SK-N-SH (cell line): ENCODE measurements around the gene OMP. TPM values are rescaled to one million over a fixed set of nuclear protein-coding genes. Genes with fewer than 3 reads are reported as not detected.

ENCODE experiments used
- CTCF ChIA-PET: fragments of 300-600, 350-600 bp; formaldehyde crosslinking; extraction: SDS; loops from one replicate; lab custom pipeline; 2021; lab: Yijun Ruan, JAX
- POLR2A ChIA-PET: fragments of 350-600 bp; sonication (Branson Sonifier 250); formaldehyde crosslinking; extraction: SDS; loops from one replicate; lab custom pipeline; 2020; ENCODE audit warnings: antibody characterized with exemption, inconsistent platforms; lab: Yijun Ruan, JAX
- DNase-seq: peaks from one replicate; pipeline ENCODE4 v3.0.0; 2012
- H2AFZ ChIP-seq: fragments of 200-600 bp; sonication (generic); 2 replicates; pipeline ENCODE4 v1.8.1; 2016; ENCODE audit warnings: antibody characterized with exemption, mild to moderate bottlenecking, low read depth
- H3F3A ChIP-seq: fragments of 200-600 bp; sonication (generic); replicated peaks from 2 replicates; pipeline ENCODE3; 2016; ENCODE audit warnings: antibody characterized with exemption, mild to moderate bottlenecking; ENCODE audit not compliant: insufficient read depth
- H3K27ac ChIP-seq, 2 experiments: fragments of 200-500 bp in 1 of 2; fragments of 200-600 bp in 1 of 2; sonication (Bioruptor generic) in 1 of 2; sonication (generic), shearing (Covaris generic) in 1 of 2; 2 replicates each; pipeline versions ENCODE4 v1.5.1 to v1.6.1; 2014 to 2016; ENCODE audit warnings: low read depth in 2 of 2, inconsistent platforms in 1 of 2, low read length in 1 of 2, mild to moderate bottlenecking in 1 of 2, mixed read lengths in 1 of 2
- H3K27me3 ChIP-seq: fragments of 200-600 bp; sonication (generic), shearing (Covaris generic); 2 replicates; pipeline ENCODE4 v1.6.1; 2016; ENCODE audit warnings: mixed run types; ENCODE audit not compliant: insufficient read depth
- H3K36me3 ChIP-seq, 2 experiments: fragments of 200-500 bp in 1 of 2; fragments of 200-600 bp in 1 of 2; sonication (Bioruptor generic) in 1 of 2; sonication (generic) in 1 of 2; replicated peaks in 1 of 2; 2 replicates each; pipeline versions ENCODE3 to v1.5.1; 2014 to 2016; ENCODE audit warnings: low read length in 1 of 2, mild to moderate bottlenecking in 1 of 2; ENCODE audit not compliant: insufficient read depth in 2 of 2, control insufficient read depth in 1 of 2
- H3K4me1 ChIP-seq, 2 experiments: fragments of 200-500 bp in 1 of 2; fragments of 200-600 bp in 1 of 2; sonication (Bioruptor generic) in 1 of 2; sonication (generic), shearing (Covaris generic) in 1 of 2; 2 replicates each; pipeline versions ENCODE4 v1.5.1 to v1.6.1; 2014 to 2016; ENCODE audit warnings: low read depth in 1 of 2, low read length in 1 of 2, mixed run types in 1 of 2; ENCODE audit not compliant: insufficient read depth in 2 of 2, control insufficient read depth in 1 of 2
- H3K4me2 ChIP-seq: fragments of 200-600 bp; sonication (generic), shearing (Covaris generic); 2 replicates; pipeline ENCODE4 v1.6.1; 2017; ENCODE audit warnings: mixed run types
- H3K4me3 ChIP-seq, 2 experiments: fragments of 200-500 bp in 1 of 2; fragments of 200-600 bp in 1 of 2; sonication (Bioruptor generic) in 1 of 2; sonication (generic), shearing (Covaris generic) in 1 of 2; 2 replicates each; pipeline versions ENCODE4 v1.5.1 to v1.8.1; 2014 to 2016; ENCODE audit warnings: low read depth in 2 of 2, inconsistent platforms in 1 of 2, low read length in 1 of 2, mild to moderate bottlenecking in 1 of 2, mixed read lengths in 1 of 2, moderate library complexity in 1 of 2
- H3K79me2 ChIP-seq: fragments of 200-600 bp; sonication (generic); 2 replicates; pipeline ENCODE4 v1.8.1; 2017; ENCODE audit warnings: mild to moderate bottlenecking; ENCODE audit not compliant: insufficient read depth
- H3K9ac ChIP-seq: fragments of 200-600 bp; sonication (generic); 2 replicates; pipeline ENCODE4 v1.6.1; 2017; ENCODE audit warnings: mixed run types
- H3K9me2 ChIP-seq: fragments of 200-600 bp; sonication (generic); 2 replicates; pipeline ENCODE4 v1.6.1; 2017; ENCODE audit warnings: mixed run types
- H3K9me3 ChIP-seq: fragments of 200-600 bp; sonication (generic); 2 replicates; pipeline ENCODE4 v1.6.1; 2017; ENCODE audit warnings: mixed run types, mild to moderate bottlenecking, moderate library complexity
- H4K20me1 ChIP-seq: fragments of 200-600 bp; sonication (generic); 2 replicates; pipeline ENCODE4 v1.6.1; 2017; ENCODE audit warnings: mild to moderate bottlenecking, mixed run types; ENCODE audit not compliant: insufficient read depth
- CHD2 ChIP-seq: fragments of 150-350 bp; IDR thresholded peaks from 2 replicates; pipeline ENCODE4 v1.6.1; 2018; ENCODE audit warnings: low read length; ENCODE audit not compliant: partially characterized antibody
- CTCF ChIP-seq: fragments of 200-600 bp; sonication (generic); IDR thresholded peaks from 2 replicates; pipeline ENCODE4 v1.6.1; 2017; ENCODE audit warnings: antibody characterized with exemption, mild to moderate bottlenecking, moderate library complexity
- ELF1 ChIP-seq: IDR thresholded peaks from 2 replicates; pipeline ENCODE4 v1.4.0; 2012
- EZH2phosphoT487 ChIP-seq: fragments of 200-600 bp; sonication (generic); IDR thresholded peaks from 2 replicates; pipeline ENCODE4 v1.6.1; 2017; ENCODE audit warnings: low read depth, mixed run types, mild to moderate bottlenecking, antibody characterized with exemption, moderate library complexity, borderline replicate concordance
- FOSL2 ChIP-seq: IDR thresholded peaks from 2 replicates; pipeline ENCODE4 v1.4.0; 2012; ENCODE audit warnings: low read depth, mild to moderate bottlenecking, moderate library complexity, borderline replicate concordance
- FOXJ3 ChIP-seq: sonication (generic); formaldehyde crosslinking; IDR thresholded peaks from 2 replicates; pipeline ENCODE4 v1.5.1; 2020; ENCODE audit warnings: mild to moderate bottlenecking, missing genetic modification reagents
- GABPA ChIP-seq: IDR thresholded peaks from 2 replicates; pipeline ENCODE4 v1.4.0; 2012; ENCODE audit warnings: low read depth, mild to moderate bottlenecking
- JUND ChIP-seq: IDR thresholded peaks from 2 replicates; pipeline ENCODE4 v1.4.0; 2012
- MEF2A ChIP-seq: IDR thresholded peaks from 2 replicates; pipeline ENCODE4 v1.4.0; 2012; ENCODE audit warnings: low read depth, borderline replicate concordance
- MXI1 ChIP-seq: IDR thresholded peaks from 2 replicates; pipeline ENCODE4 v1.6.1; 2012; ENCODE audit warnings: mild to moderate bottlenecking, low read depth, low read length, improper control_type of control experiment
- RAD21 ChIP-seq: IDR thresholded peaks from 2 replicates; pipeline ENCODE4 v1.6.1; 2012; ENCODE audit warnings: mild to moderate bottlenecking, low read length
- RCOR1 ChIP-seq: fragments of 150-350 bp; IDR thresholded peaks from 2 replicates; pipeline ENCODE4 v1.6.1; 2017; ENCODE audit warnings: antibody characterized with exemption, low read length
- RFX5 ChIP-seq: IDR thresholded peaks from 2 replicates; pipeline ENCODE4 v1.6.1; 2012; ENCODE audit warnings: mild to moderate bottlenecking, improper control_type of control experiment, low read length
- RXRA ChIP-seq: IDR thresholded peaks from 2 replicates; pipeline ENCODE4 v1.4.0; 2012; ENCODE audit warnings: low read depth, mild to moderate bottlenecking, borderline replicate concordance
- SMC3 ChIP-seq: IDR thresholded peaks from 2 replicates; pipeline ENCODE4 v1.6.1; 2012; ENCODE audit warnings: low read depth, low read length, improper control_type of control experiment
- TEAD4 ChIP-seq: IDR thresholded peaks from 2 replicates; pipeline ENCODE4 v1.4.0; 2012; ENCODE audit warnings: mild to moderate bottlenecking, borderline replicate concordance; ENCODE audit not compliant: insufficient read depth
- USF1 ChIP-seq: IDR thresholded peaks from 2 replicates; pipeline ENCODE4 v1.4.0; 2012; ENCODE audit warnings: low read depth, borderline replicate concordance
- USF2 ChIP-seq: fragments of 150-350 bp; IDR thresholded peaks from 2 replicates; pipeline ENCODE4 v1.6.1; 2017; ENCODE audit warnings: antibody characterized with exemption, low read length, low read depth, borderline replicate concordance
- WGBS: methylation state at CpG from one replicate; pipeline ENCODE4 v1.1.6; 2017; ENCODE audit warnings: low lambda C conversion rate; 5-methylcytosine and 5-hydroxymethylcytosine counted together
- polyA plus RNA-seq, 3 experiments: library from polyadenylated mRNA; depleted of rRNA; stranded (reverse); fragments of >200 nt; gene quantifications; 2 replicates each; pipeline ENCODE4 v1.2.3, GENCODE V29; 2012

OMP gene
- polyA plus RNA-seq, 1 of the 3 experiments (the other 2 are of a cell fraction) = 0.20 TPM

GRCh38 chr11:77125695-77126094 is 23.1 kb downstream of the OMP start:
- TF ChIP-seq USF1 (no peak), RCOR1 (no peak), MEF2A (no peak), TEAD4 (no peak), MXI1 (no peak), JUND (no peak), FOSL2 (no peak), FOXJ3 (CRISPR knock-in tag) (no peak), USF2 (no peak), RXRA (no peak), ELF1 (no peak), GABPA (no peak), RFX5 (no peak), SMC3 (no peak), CHD2 (no peak), EZH2phosphoT487 (no peak), RAD21 (no peak), CTCF (no peak)
- Histone ChIP-seq H3F3A (no peaks in the 10 kb centered on the region), H2AFZ (no peak overlapping the region), H3K27me3 (no peaks in the 10 kb centered on the region), H3K9me3 (no peaks in the 10 kb centered on the region), H3K9me2 (no peaks in the 10 kb centered on the region), H3K27ac (no peak overlapping the region), H3K4me1 (peaks cover 0 to 30% of the 10 kb centered on the region in 2 experiments; a peak in 2 of 4 replicates), H3K4me2 (no peak overlapping the region), H4K20me1 (no peaks in the 10 kb centered on the region), H3K4me3 (no peak overlapping the region), H3K79me2 (no peaks in the 10 kb centered on the region), H3K36me3 (peaks cover 0 to 16% of the 10 kb centered on the region in 2 experiments), H3K9ac (no peak overlapping the region)
- CTCF ChIA-PET = interaction anchor here (3.2 to 12.2 kb wide), 3 partner anchors 15 to 423 kb away, joined by 30 to 270 read pairs (median 50); no protein-coding TSS in a partner anchor
- POLR2A ChIA-PET = no interaction called here
- DNase-seq = no peak
- 72% methylated on average over 4 of the region's 4 CpGs for WGBS
